Measurements from ENCODE around the gene FBN1.

Gene FBN1

GRCh38 chr15:48413304-48413703 lies 232.2 kb downstream of the FBN1 start:
- H3K27ac ChIP-seq, result no peak overlapping the region

GRCh38 chr15:48411971-48412591 lies 233.4 kb downstream of the FBN1 start:
- H3K27ac ChIP-seq, result no peak overlapping the region
- no peak for DNase-seq (ENCODE audit: low read depth, low spot score)

More at GRCh38 chr15:48413304-48413703, 232.2 kb downstream of the FBN1 start:
- no peak for DNase-seq (ENCODE audit: low read depth, low spot score)

DNA sequence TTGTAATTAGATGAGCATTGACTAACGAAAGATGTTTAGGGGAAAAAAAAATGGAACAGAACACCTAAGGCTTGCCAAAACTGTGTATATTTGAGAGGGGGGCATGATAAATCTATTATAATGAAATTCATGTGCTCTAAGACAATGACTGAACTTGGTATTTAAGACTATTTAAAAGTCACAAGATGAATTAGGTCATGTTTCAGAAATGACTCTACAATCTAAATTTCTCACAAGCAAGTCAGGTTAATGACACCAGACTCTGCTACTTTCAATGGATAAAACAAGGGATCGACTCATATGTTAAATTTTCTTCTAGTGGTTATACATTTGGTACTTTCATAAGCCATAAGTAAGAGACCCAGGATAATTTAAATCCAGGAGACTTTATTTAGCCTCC lies 235.9 kb downstream of the FBN1 start:
- DNase-seq (ENCODE audit: low read depth, low spot score), result no peak
- H3K27ac ChIP-seq, result no peak overlapping the region

DNA sequence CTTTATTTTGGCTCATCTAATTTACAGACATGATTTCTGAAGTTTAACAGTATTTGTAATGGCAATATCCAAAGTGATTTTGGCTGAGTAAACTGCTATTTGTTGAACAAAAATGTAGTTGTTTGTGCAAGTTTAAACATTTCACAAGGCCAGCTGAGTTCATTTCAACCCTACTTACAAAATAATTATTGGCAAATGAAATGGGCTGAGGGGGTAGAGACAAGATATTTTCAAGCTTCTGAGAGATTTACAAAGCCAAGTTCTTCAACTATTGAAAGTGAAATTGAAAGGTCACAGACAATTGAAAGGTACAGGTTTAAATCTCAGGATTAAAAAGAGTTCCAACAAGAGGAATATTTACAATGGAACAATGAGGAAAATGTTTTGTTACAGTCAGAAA lies 237.2 kb downstream of the FBN1 start:
- H3K27ac ChIP-seq, result no peak overlapping the region
- DNase-seq (ENCODE audit: low read depth, low spot score), result no peak

DNA sequence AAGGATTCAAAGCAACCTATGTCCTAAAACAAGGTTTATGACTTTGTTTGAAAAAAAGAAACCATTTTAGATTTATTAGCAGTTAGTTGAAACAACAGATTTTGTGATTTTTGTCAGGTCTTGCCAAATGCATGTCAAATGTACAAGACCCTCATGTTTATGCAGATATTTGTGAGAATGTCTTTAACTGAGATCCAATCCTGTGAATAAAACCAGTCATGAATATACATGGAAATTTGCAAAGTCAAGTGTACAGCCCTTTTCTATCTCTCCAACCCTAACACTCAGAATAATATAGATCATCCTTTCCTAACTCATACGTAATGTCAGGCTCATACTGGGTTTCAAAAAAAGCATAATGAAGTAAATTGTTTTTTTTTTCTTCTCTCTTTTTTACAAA lies 237.9 kb downstream of the FBN1 start:
- H3K27ac ChIP-seq, result no peak overlapping the region
- no peak for DNase-seq (ENCODE audit: low read depth, low spot score)

DNA sequence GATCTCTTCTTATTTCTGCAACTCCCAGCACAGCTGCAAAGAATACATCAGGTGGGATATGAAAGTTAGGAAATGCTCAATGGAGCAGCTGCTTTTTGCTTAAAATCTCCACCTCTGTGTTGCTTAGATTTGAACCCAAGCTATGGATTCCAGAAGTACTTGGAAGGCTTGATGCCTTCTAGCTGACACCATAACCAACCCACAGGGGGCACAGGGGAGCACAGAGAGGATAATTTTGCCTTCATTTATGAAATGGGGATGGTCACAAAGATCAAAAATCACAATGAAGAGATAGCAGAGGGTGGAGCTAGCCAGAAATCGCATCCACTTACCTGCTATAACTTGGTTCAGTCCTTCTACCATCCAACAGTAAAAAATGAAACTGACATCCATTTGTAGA lies 238.6 kb downstream of the FBN1 start:
- no peak for DNase-seq (ENCODE audit: low read depth, low spot score)
- no peak overlapping the region for H3K27ac ChIP-seq

DNA sequence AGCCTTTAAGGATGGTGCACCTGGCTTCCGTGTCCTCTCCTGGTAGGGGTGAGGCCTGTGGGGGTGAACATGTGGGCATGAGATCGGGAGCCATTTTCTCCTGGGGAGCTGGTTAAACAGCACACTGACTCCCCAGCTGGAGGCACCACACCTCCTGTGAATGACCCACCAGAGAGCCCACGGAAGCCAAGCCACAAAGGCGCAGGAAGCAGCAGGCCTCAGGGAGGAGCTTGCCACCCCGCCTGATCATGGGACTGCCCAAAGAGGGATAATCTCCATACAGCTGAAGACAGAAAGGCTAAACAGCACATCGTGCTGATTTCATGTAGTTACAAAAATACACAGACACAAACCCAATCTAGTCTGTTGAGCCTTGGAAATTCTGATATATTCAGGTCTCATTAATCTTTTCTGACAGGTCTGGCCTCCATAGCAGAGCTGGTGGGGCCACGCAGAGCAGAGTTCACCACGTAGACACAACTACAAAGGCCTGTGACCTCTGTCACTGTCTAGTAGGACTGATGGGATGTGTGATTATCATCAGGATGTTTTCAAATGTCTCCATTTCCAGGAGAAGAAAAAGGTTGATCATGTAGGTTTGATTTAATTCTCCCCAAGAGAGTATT lies 239.1 kb downstream of the FBN1 start:
- no peak for DNase-seq (ENCODE audit: low read depth, low spot score)
- H3K27ac ChIP-seq, result no peak overlapping the region

DNA sequence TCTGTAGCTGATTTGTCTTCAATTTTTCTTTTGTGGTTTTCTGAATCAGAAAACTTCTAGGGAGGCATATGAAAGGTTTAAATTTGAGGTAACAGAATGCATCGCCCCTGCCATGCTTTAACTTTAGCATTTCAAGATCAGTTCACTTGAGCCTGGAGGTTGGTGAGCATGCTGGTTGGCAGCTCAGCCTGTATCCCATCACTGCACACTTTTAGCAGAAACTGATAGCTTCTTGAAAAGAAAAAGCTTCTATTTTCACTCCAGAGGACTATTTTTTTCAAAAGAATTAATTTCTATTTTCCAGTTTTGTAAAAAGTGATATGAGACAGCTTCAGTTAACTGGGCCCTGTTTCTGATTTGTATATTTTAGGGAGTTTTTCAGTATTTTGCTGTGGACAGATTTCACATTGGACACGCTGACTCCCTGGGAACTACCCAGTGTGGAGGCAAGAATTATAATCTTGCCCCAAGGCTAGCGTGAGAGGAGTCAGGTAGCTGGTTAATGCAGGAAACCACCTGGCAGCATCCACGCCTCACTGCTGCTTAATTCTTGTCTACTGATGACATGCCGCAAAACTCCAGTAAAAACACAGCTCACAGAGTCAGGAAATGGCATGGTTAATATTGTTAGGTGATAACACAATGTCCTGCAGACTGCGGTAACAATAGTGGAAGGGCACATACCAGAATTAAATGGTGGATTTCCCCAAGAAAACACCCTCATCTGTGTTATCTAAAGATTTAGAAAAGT lies 242.9 kb downstream of the FBN1 start:
- H3K27ac ChIP-seq, result no peak overlapping the region
- DNase-seq (ENCODE audit: low read depth, low spot score), result no peak

DNA sequence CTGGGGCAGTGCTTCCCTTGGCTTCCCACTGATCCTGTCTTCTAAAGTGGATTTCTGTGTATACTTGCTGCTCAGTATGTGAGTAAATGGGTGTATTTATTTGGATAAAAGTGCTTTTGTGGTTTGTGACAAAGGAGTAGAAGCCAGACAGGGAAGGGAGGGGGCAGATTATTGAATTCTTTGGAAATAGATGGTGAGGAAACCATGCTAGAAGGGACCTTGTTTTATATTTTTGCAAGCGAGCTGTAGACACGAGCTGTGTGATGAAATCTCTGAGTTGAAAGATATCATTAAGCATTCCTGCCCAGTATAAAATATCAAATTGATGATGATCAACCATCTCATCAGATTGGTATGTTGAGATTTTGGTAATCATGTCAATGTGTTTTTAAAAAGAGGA lies 245.4 kb downstream of the FBN1 start:
- no peak for DNase-seq (ENCODE audit: low read depth, low spot score)
- H3K27ac ChIP-seq, result no peak overlapping the region

DNA sequence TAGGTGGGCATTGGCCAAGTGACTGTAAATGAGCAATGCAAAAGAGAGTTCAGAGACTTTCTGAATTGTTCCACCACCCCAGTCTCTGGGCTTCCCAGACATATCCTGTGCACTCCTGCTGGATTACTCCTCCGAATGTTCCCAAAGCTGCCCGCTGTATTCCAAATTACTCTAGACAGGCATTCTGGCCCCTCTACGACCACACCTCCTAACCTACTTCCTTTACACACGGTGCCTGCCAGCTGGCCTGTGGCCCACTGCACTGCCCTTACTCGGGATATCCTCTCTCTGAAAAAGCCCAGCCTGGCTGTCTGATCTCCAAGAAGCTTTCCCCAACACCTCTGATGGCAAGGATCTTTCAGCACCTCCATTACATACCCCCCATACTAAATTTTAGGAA lies 247.7 kb downstream of the FBN1 start:
- no peak for DNase-seq (ENCODE audit: low read depth, low spot score)
- no peak overlapping the region for H3K27ac ChIP-seq

- DNase-seq (ENCODE audit: low read depth, low spot score), result no peak
- H3K27ac ChIP-seq, result peak overlapping the region; percentile 52
Measured at GRCh38 chr15:48396020-48396419, 249.5 kb downstream of the FBN1 start.

GRCh38 chr15:48395521-48396011 lies 249.9 kb downstream of the FBN1 start:
- peak overlapping the region; percentile 52 for H3K27ac ChIP-seq

DNA sequence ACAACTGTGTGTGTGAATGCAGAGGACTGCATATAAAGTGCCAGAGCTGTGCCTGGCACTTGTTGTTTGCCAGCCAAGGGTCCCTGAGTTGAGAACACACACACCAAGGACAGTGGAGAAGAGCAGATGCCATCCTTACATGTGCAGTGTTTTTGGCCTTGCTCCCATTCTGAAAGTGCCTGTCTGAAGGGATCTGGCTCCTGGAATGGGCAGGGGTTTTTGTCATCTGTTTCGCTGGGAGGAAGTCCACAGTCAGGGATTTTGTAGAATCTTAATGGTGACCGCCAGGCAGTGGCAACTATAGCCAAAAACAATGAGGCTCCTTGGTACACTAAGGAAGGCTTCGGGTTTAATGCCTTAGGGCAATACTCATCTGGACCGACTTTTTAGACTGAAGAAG lies 250.5 kb downstream of the FBN1 start:
- DNase-seq (ENCODE audit: low read depth, low spot score), result no peak
- peak overlapping the region; percentile 52 for H3K27ac ChIP-seq

More at GRCh38 chr15:48395521-48396011, 249.9 kb downstream of the FBN1 start:
- DNase-seq (ENCODE audit: low read depth, low spot score), result peak; percentile 22

GRCh38 chr15:48393645-48394506 lies 251.6 kb downstream of the FBN1 start:
- DNase-seq (ENCODE audit: low read depth, low spot score), result no peak
- no peak overlapping the region for H3K27ac ChIP-seq

DNA sequence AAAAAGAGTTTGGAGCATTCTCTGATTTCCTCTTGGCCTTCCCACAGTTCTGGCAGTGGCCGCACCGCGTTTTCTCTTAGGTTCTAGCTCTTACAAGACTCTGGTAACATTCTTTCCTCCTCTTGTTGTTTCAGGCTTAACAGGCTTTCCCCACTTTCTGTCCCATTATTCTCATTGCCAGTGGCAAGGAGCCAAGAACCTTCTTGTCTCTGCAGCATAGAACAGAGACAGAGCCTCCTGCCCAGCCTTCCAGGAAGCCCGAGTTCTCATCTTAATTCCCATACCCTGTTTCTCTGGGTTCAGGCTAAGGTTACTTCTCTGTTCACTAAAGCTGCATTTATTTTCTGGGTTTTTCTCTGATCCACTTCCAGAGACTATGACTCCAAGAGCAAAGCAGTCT lies 253.2 kb downstream of the FBN1 start:
- no peak overlapping the region for H3K27ac ChIP-seq
- no peak for DNase-seq (ENCODE audit: low read depth, low spot score)

- no peak overlapping the region for H3K27ac ChIP-seq
- no peak for DNase-seq (ENCODE audit: low read depth, low spot score)
Measured at GRCh38 chr15:48391950-48392349, 253.6 kb downstream of the FBN1 start.

- no peak overlapping the region for H3K27ac ChIP-seq
- DNase-seq (ENCODE audit: low read depth, low spot score), result no peak
Measured at GRCh38 chr15:48389691-48390143, 255.8 kb downstream of the FBN1 start.

DNA sequence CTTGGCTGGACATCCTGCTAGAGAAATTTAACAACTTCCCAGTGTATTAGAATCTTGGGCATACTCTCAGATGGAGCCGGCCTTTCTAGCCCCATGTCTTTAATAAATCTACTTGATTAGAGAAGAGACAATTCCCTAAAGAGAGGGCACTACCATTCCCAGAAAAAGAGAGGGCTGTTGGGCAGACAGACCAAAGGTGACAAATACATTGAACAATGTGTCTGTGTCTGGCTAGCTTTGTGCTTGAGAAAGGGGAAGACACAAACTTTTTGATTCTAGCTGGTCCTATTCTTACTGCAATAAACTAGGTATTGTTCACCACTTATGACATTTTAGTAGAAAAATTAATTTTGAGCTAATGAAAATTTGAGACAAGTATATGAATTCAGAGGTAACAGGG lies 256.6 kb downstream of the FBN1 start:
- H3K27ac ChIP-seq, result no peak overlapping the region
- DNase-seq (ENCODE audit: low read depth, low spot score), result no peak

GRCh38 chr15:48388016-48388851 lies 257.3 kb downstream of the FBN1 start:
- DNase-seq (ENCODE audit: low read depth, low spot score), result no peak
- no peak overlapping the region for H3K27ac ChIP-seq
